Keratinocyte (primary cell): ENCODE results near the gene PRKAR1B. TPM values are rescaled to one million over a fixed set of nuclear protein-coding genes. Genes with fewer than 3 reads are reported as not detected.
"Not testable (repeated sequence)": the region's sequence is repeated elsewhere in the genome, so short reads cannot be mapped to it uniquely, and the experiment has no call there.

Experiments
- DNase-seq: peaks from one replicate; pipeline ENCODE4 v3.0.0-alpha.2; 2011; ENCODE audit warnings: low read depth, missing footprints, low spot score
- FAIRE-seq: peaks from 2 replicates; lab custom pipeline; 2011; peaks lifted over from hg19 to GRCh38; lab: Jason Lieb, UNC
- H2AFZ ChIP-seq: 2 replicates; pipeline ENCODE4 v1.6.0; 2012; ENCODE audit warnings: low read length, control low read depth, inconsistent platforms; ENCODE audit not compliant: control insufficient read depth
- H3K27ac ChIP-seq: 2 replicates; pipeline ENCODE4 v1.5.1; 2011; ENCODE audit warnings: low read length; ENCODE audit not compliant: control insufficient read depth, insufficient read depth
- H3K27me3 ChIP-seq: 3 replicates; pipeline ENCODE4 v1.6.0; 2011; ENCODE audit warnings: low read length; ENCODE audit not compliant: control insufficient read depth, insufficient read depth; ENCODE audit errors: extremely low read depth
- H3K36me3 ChIP-seq, 2 experiments: 2 replicates in 1 of 2; 3 replicates in 1 of 2; pipeline ENCODE4 v1.5.1; 2011; ENCODE audit warnings: low read length in 2 of 2, mild to moderate bottlenecking in 1 of 2; ENCODE audit not compliant: control insufficient read depth in 2 of 2, insufficient read depth in 2 of 2; ENCODE audit errors: extremely low read depth in 1 of 2
- H3K4me1 ChIP-seq: 3 replicates; pipeline ENCODE4 v1.5.1; 2011; ENCODE audit warnings: low read length; ENCODE audit not compliant: control insufficient read depth, insufficient read depth; ENCODE audit errors: extremely low read depth
- H3K4me2 ChIP-seq: 3 replicates; pipeline ENCODE4 v1.6.0; 2011; ENCODE audit warnings: low read depth, low read length; ENCODE audit not compliant: control insufficient read depth, insufficient read depth; ENCODE audit errors: extremely low read depth
- H3K4me3 ChIP-seq, 3 experiments: fragments of 200-600 bp in 1 of 3; sonication (generic) in 1 of 3; 2 replicates in 2 of 3; 3 replicates in 1 of 3; pipeline ENCODE4 v1.5.1; 2011 to 2016; ENCODE audit warnings: low read length in 3 of 3, mild to moderate bottlenecking in 3 of 3, control low read depth in 2 of 3, inconsistent platforms in 1 of 3, low read depth in 1 of 3, mixed read lengths in 1 of 3, mixed run types in 1 of 3, moderate library complexity in 1 of 3; ENCODE audit not compliant: control insufficient read depth in 2 of 3, insufficient read depth in 2 of 3; ENCODE audit errors: extremely low read depth in 1 of 3
- H3K79me2 ChIP-seq: 2 replicates; pipeline ENCODE4 v1.6.0; 2012; ENCODE audit warnings: low read length; ENCODE audit not compliant: control insufficient read depth, insufficient read depth
- H3K9ac ChIP-seq: 3 replicates; pipeline ENCODE4 v1.6.0; 2011; ENCODE audit warnings: low read length; ENCODE audit not compliant: control insufficient read depth, insufficient read depth; ENCODE audit errors: extremely low read depth
- H3K9me1 ChIP-seq: 3 replicates; pipeline ENCODE4 v1.6.0; 2011; ENCODE audit warnings: low read length; ENCODE audit not compliant: control insufficient read depth, insufficient read depth; ENCODE audit errors: extremely low read depth
- H3K9me3 ChIP-seq: 2 replicates; pipeline ENCODE4 v1.5.1; 2012; ENCODE audit warnings: low read depth, low read length; ENCODE audit not compliant: control insufficient read depth
- H4K20me1 ChIP-seq: 3 replicates; pipeline ENCODE4 v1.6.0; 2011; ENCODE audit warnings: low read length; ENCODE audit not compliant: control insufficient read depth, insufficient read depth; ENCODE audit errors: extremely low read depth
- EZH2 ChIP-seq: IDR thresholded peaks from one replicate; pipeline ENCODE4 v1.6.1; 2012; ENCODE audit warnings: inconsistent platforms, mild to moderate bottlenecking, low read length, moderate library complexity
- dilution Hi-C: fragments of 300-500 bp; cut with MboI; formaldehyde crosslinking; loops from one replicate; pipeline ENCODE4 v1.7.0; 2020; ENCODE audit warnings: low sequenced_read_pairs; ENCODE audit not compliant: extremely low pct_ligation_motif_present
- polyA plus RNA-seq, 5 experiments: library from polyadenylated mRNA; depleted of rRNA in 3 of 5; stranded (reverse) in 3 of 5; stranded (forward) in 1 of 5; unstranded in 1 of 5; fragments of >200 nt; gene quantifications; 1 replicate in 1 of 5; 2 replicates in 3 of 5; 3 replicates in 1 of 5; pipeline versions ENCODE4 v1.2.1 to v1.2.3, GENCODE V29; 2011 to 2012; ENCODE audit warnings: missing spikeins in 2 of 5, low read depth in 1 of 5, low replicate concordance in 1 of 5
- TF ChIP-seq, protein P1 (sequence below), 3 experiments: IDR thresholded peaks in 1 of 3; conservative IDR thresholded peaks in 1 of 3; optimal IDR thresholded peaks in 1 of 3; 2 replicates in 2 of 3; 3 replicates in 1 of 3; pipeline versions ENCODE3 to v1.5.1; 2011; ENCODE audit warnings: low read length in 3 of 3, mild to moderate bottlenecking in 3 of 3, moderate library complexity in 2 of 3, control low read depth in 1 of 3, inconsistent platforms in 1 of 3; ENCODE audit not compliant: insufficient read depth in 2 of 3; ENCODE audit errors: extremely low read depth in 1 of 3

The PRKAR1B gene
- polyA plus RNA-seq, 1 donor (not counting 4 experiments of a cell fraction or from before 2014, with no cell fraction given), result 10.8 TPM

DNA sequence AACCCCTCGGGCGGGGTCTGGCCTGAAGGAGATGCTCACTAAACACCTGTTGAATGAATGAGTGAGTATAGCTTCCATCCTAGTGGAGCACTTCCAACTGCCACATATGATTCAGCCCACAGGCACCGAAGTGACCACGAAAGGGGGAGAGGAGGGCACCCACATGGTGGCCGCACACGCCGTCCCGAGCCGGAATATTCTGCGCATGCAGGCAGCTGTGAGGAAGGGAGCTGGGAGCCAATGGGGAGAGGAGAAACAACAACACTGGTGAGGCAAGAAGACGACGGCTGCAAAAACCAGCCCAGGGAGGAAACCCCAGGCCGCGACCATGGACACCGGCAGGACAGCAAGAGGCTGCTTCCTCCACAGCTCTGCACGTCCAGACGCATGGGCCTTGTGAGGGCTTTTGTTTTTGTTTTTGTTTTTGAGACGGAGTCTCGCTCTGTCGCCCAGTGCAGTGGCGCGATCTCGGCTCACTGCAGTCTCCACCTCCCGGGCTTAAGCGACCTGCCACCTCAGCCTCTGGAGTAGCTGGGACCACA lies 67.7 kb downstream of the PRKAR1B start:
- Histone ChIP-seq H3K4me1 (no peaks in the 10 kb centered on the region), H3K4me3 (no peak overlapping the region), H3K9me3 (peaks cover under 1% of the 10 kb centered on the region), H3K9me1 (no peaks in the 10 kb centered on the region), H3K27ac (no peak overlapping the region), H3K9ac (no peak overlapping the region), H3K27me3 (no peaks in the 10 kb centered on the region), H2AFZ (no peak overlapping the region), H3K4me2 (no peak overlapping the region), H3K36me3 (no peaks in the 10 kb centered on the region), H3K79me2 (no peaks in the 10 kb centered on the region), H4K20me1 (no peaks in the 10 kb centered on the region)
- dilution Hi-C loops, result no loop called here
- DNase-seq (no peak), FAIRE-seq (no peak)
- TF ChIP-seq, protein P1, sequence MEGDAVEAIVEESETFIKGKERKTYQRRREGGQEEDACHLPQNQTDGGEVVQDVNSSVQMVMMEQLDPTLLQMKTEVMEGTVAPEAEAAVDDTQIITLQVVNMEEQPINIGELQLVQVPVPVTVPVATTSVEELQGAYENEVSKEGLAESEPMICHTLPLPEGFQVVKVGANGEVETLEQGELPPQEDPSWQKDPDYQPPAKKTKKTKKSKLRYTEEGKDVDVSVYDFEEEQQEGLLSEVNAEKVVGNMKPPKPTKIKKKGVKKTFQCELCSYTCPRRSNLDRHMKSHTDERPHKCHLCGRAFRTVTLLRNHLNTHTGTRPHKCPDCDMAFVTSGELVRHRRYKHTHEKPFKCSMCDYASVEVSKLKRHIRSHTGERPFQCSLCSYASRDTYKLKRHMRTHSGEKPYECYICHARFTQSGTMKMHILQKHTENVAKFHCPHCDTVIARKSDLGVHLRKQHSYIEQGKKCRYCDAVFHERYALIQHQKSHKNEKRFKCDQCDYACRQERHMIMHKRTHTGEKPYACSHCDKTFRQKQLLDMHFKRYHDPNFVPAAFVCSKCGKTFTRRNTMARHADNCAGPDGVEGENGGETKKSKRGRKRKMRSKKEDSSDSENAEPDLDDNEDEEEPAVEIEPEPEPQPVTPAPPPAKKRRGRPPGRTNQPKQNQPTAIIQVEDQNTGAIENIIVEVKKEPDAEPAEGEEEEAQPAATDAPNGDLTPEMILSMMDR (optimal IDR thresholded peaks at IDR 0.05 in 1 of 3, IDR thresholded peaks at IDR 0.05 in 1 of 3, conservative IDR thresholded peaks at IDR 0.05 in 1 of 3; ENCODE audit: extremely low read depth in 1 of 3, insufficient read depth in 2 of 3, low read length in 3 of 3), result no peak
- TF ChIP-seq EZH2, result no peak

DNA sequence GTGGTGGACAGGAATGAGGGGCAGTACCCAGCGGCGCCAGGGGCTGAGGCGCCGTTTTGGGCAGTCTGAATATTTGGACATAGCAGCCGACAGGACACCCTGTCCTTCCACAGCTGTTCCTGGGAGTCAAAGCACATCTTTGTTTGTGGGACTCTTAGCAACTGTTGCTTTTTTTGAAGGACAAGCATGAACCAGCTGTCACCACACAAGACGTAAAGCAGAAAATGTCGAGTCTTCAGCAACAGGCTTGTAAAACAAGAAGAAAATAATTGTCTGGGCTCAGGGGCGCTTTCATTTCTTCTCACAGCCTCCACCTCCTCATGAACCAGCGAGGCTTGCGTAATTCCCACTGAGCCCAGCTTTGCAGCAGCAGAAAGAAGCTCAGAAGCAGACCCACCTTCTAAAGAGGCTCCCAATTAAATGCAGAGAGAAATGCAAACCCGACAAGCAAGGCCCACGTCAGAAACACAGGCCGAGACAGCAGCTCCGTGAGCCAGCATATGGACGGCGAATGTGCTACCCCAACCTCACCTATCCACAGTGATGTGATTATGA lies 69.4 kb downstream of the PRKAR1B start:
- no peak overlapping the region for H2AFZ ChIP-seq
- H3K9ac ChIP-seq, result no peak overlapping the region
- TF ChIP-seq, protein P1 (optimal IDR thresholded peaks at IDR 0.05 in 1 of 3, IDR thresholded peaks at IDR 0.05 in 1 of 3, conservative IDR thresholded peaks at IDR 0.05 in 1 of 3; ENCODE audit: extremely low read depth in 1 of 3, insufficient read depth in 2 of 3, low read length in 3 of 3), result no peak
- no peak for TF ChIP-seq EZH2
- no peak for DNase-seq
- FAIRE-seq, result no peak
- dilution Hi-C loops, result no loop called here
- no peaks in the 10 kb centered on the region for H3K36me3 ChIP-seq
- H3K27me3 ChIP-seq, result no peaks in the 10 kb centered on the region
- H3K79me2 ChIP-seq, result no peaks in the 10 kb centered on the region
- no peaks in the 10 kb centered on the region for H3K4me1 ChIP-seq
- H3K4me2 ChIP-seq, result no peak overlapping the region
- H4K20me1 ChIP-seq, result no peaks in the 10 kb centered on the region
- H3K9me3 ChIP-seq, result peaks cover 4% of the 10 kb centered on the region
- no peaks in the 10 kb centered on the region for H3K9me1 ChIP-seq
- no peak overlapping the region for H3K4me3 ChIP-seq
- H3K27ac ChIP-seq, result no peak overlapping the region

DNA sequence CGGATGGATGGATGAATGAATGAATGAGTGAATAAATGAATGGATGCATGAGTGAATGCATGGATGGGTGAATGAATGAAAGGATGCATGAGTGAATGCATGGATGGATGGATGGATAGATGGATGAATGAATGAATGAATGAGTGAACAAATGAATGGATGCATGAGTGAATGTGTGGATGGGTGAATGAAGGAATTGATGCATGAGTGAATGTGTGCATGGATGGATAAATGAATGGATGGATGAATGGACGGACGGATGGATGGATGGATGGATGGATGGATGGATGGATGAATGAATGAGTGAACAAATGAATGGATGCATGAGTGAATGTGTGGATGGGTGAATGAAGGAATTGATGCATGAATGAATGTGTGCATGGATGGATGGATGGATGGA lies 70.1 kb downstream of the PRKAR1B start:
- H3K27ac ChIP-seq, DNase-seq, H3K9me1 ChIP-seq, H2AFZ ChIP-seq, H3K4me3 ChIP-seq, H3K36me3 ChIP-seq, H3K4me1 ChIP-seq, FAIRE-seq, H3K4me2 ChIP-seq, H3K9me3 ChIP-seq, H4K20me1 ChIP-seq, H3K79me2 ChIP-seq, H3K27me3 ChIP-seq, H3K9ac ChIP-seq, dilution Hi-C loops: not testable (repeated sequence)
